PC-9 (cell line): ENCODE data around the gene MYMK.

Source experiments
- CTCF ChIP-seq: fragments of 200-600 bp; sonication (generic); conservative IDR thresholded peaks from 2 replicates; pipeline ENCODE4 v1.6.1; 2017; ENCODE audit warnings: mixed run types, antibody characterized with exemption, mild to moderate bottlenecking, moderate library complexity
- EZH2 ChIP-seq: fragments of 200-600 bp; sonication (generic); IDR thresholded peaks from 2 replicates; pipeline ENCODE4 v1.8.0; 2017; ENCODE audit warnings: antibody characterized with exemption, low read depth

GRCh38 chr9:133557581-133557980 lies 32.8 kb upstream of the MYMK start:
- no peak for TF ChIP-seq CTCF
- no peak for TF ChIP-seq EZH2
